PC-3 (cell line): ENCODE measurements around the gene MPV17. TPM values are rescaled to one million over a fixed set of nuclear protein-coding genes. Genes with fewer than 3 reads are reported as not detected.

ENCODE experiments used
- ATAC-seq: fragments of 200-7000 bp; cut with Tn5 transposase; 2 replicates; pipeline ENCODE4 v1.9.1; 2020; ENCODE audit warnings: mild to moderate bottlenecking, moderate library complexity
- BruUV-seq: library from RNA; stranded (reverse); fragments of 400-500 nt; replicated peaks from 2 replicates; lab custom pipeline; 2021; lab: Mats Ljungman, UMichigan
- CTCF ChIA-PET: fragments of 300-600 bp; sonication (Branson Sonifier 250); formaldehyde crosslinking; loops from one replicate; lab custom pipeline; 2022; ENCODE audit warnings: antibody characterized with exemption; lab: Charles Lee
- POLR2A ChIA-PET: fragments of 300-600 bp; sonication (Branson Sonifier 250); formaldehyde crosslinking; loops from one replicate; lab custom pipeline; 2022; ENCODE audit warnings: antibody characterized with exemption; ENCODE audit not compliant: unreplicated experiment; lab: Charles Lee
- DNase-seq: peaks from one replicate; pipeline ENCODE4 v3.0.0-alpha.2; 2015
- H2AFZ ChIP-seq: fragments of 300-600 bp; sonication (generic); 2 replicates; pipeline ENCODE4 v1.6.0; 2016; ENCODE audit warnings: antibody characterized with exemption, low read length
- H3F3A ChIP-seq: fragments of 300-600 bp; sonication (generic); one replicate; pipeline ENCODE4 v1.6.0; 2017; ENCODE audit warnings: antibody characterized with exemption, low read length, control low read depth, mild to moderate bottlenecking; ENCODE audit not compliant: unreplicated experiment
- H3K27ac ChIP-seq: fragments of 300-600 bp; sonication (generic); 2 replicates; pipeline ENCODE4 v1.5.1; 2016; ENCODE audit warnings: mild to moderate bottlenecking, low read length
- H3K27me3 ChIP-seq: fragments of 300-600 bp; sonication (generic); 2 replicates; pipeline ENCODE4 v1.6.1; 2016; ENCODE audit warnings: low read length, mixed read lengths
- H3K36me3 ChIP-seq: fragments of 300-600 bp; sonication (generic); 2 replicates; pipeline ENCODE4 v1.6.1; 2016; ENCODE audit warnings: low read depth, mixed run types, low read length, mixed read lengths
- H3K4me1 ChIP-seq: fragments of 300-600 bp; sonication (generic); 2 replicates; pipeline ENCODE4 v1.5.1; 2016; ENCODE audit warnings: low read length; ENCODE audit not compliant: insufficient read depth
- H3K4me2 ChIP-seq: fragments of 300-600 bp; sonication (generic); 2 replicates; pipeline ENCODE4 v1.6.0; 2016; ENCODE audit warnings: low read length
- H3K4me3 ChIP-seq: fragments of 300-600 bp; sonication (generic); 2 replicates; pipeline ENCODE4 v1.5.1; 2016; ENCODE audit warnings: mild to moderate bottlenecking, low read length, mixed read lengths
- H3K79me2 ChIP-seq: fragments of 300-600 bp; sonication (generic); 2 replicates; pipeline ENCODE4 v1.6.1; 2017; ENCODE audit warnings: low read length, mixed read lengths
- H3K9ac ChIP-seq: fragments of 300-600 bp; sonication (generic); 2 replicates; pipeline ENCODE4 v1.6.0; 2016; ENCODE audit warnings: mild to moderate bottlenecking, low read length
- H3K9me2 ChIP-seq: fragments of 300-600 bp; sonication (generic); replicated peaks from 2 replicates; pipeline ENCODE4 v1.6.1; 2016; ENCODE audit warnings: mixed run types, low read length, mixed read lengths
- H3K9me3 ChIP-seq: fragments of 300-600 bp; sonication (generic); 2 replicates; pipeline ENCODE4 v1.6.1; 2016; ENCODE audit warnings: low read length, mixed read lengths
- H4K20me1 ChIP-seq: fragments of 300-600 bp; sonication (generic); 2 replicates; pipeline ENCODE4 v1.6.1; 2016; ENCODE audit warnings: low read length, mixed read lengths
- EZH2 ChIP-seq: fragments of 300-600 bp; sonication (generic); IDR thresholded peaks from one replicate; pipeline ENCODE4 v1.6.1; 2017; ENCODE audit warnings: antibody characterized with exemption, mild to moderate bottlenecking, low read length; ENCODE audit not compliant: unreplicated experiment
- EZH2phosphoT487 ChIP-seq: fragments of 300-600 bp; sonication (generic); IDR thresholded peaks from 2 replicates; pipeline ENCODE4 v1.6.1; 2018; ENCODE audit warnings: mild to moderate bottlenecking, antibody characterized with exemption, low read length, borderline replicate concordance
- intact Hi-C: fragments of 100-400 bp; cut with micrococcal nuclease; formaldehyde crosslinking; loops from 2 replicates; pipeline ENCODE4 v1.9.0; 2023
- total RNA-seq: library from RNA; depleted of rRNA; stranded (reverse); fragments of >200 nt; gene quantifications from 2 replicates; pipeline ENCODE4 v1.2.3, GENCODE V29; 2014
- TF ChIP-seq, protein P1 (sequence below): fragments of 300-600 bp; sonication (generic); conservative IDR thresholded peaks from 2 replicates; pipeline ENCODE4 v1.5.1; 2017; ENCODE audit warnings: antibody characterized with exemption, low read depth, mild to moderate bottlenecking, low read length

MPV17 gene
- total RNA-seq, 1 experiment from 2014 or later = 59.2 TPM

DNA sequence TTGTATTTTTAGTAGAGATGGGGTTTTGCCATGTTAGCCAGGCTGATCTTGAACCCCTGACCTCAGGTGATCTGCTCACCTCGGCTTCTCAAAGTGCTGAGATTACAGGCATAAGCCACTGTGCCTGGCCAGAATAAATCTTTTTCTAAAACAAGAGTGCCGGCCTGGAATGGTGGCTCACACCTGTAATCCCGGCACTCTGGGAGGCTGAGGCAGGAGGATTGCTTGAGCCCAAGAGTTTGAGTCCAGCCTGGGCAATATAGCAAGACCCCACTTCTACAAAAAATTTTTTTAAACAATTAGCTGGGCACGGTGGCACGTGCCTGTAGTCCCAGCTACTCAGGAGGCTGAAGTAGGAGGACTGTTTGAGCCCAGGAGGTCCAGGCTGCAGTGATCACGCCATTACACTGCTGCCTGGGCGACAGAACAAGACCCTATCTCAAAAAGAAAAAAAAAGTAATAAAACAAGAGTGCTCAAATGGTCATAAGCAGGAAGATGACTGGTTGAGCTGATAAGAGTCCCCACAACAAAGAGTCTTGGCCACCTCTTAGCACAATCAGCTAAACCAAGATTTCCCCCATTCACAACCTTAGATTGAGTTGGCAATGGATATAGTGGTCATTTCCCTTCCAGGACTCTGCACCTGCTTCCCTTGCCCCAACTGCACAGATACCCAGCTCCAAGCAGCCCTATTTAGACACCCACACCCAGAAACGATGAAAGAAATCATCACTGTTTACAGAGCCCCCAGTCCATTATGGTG is 8.8 kb downstream of the MPV17 start:
- ChIA-PET POLR2A (no interaction called here), CTCF (no interaction called here)
- intact Hi-C loops = no loop called here
- BruUV-seq = no TSS peak
- no peak overlapping the region for H3K9ac ChIP-seq
- DNase-seq (no peak), ATAC-seq (no peak)
- no peaks in the 10 kb centered on the region for H4K20me1 ChIP-seq
- no peaks in the 10 kb centered on the region for H3K27me3 ChIP-seq
- no peaks in the 10 kb centered on the region for H3K4me1 ChIP-seq
- no peak overlapping the region for H3K4me2 ChIP-seq
- H3K36me3 ChIP-seq = no peaks in the 10 kb centered on the region
- TF ChIP-seq EZH2phosphoT487 (no peak), EZH2 (no peak)
- TF ChIP-seq, protein P1, sequence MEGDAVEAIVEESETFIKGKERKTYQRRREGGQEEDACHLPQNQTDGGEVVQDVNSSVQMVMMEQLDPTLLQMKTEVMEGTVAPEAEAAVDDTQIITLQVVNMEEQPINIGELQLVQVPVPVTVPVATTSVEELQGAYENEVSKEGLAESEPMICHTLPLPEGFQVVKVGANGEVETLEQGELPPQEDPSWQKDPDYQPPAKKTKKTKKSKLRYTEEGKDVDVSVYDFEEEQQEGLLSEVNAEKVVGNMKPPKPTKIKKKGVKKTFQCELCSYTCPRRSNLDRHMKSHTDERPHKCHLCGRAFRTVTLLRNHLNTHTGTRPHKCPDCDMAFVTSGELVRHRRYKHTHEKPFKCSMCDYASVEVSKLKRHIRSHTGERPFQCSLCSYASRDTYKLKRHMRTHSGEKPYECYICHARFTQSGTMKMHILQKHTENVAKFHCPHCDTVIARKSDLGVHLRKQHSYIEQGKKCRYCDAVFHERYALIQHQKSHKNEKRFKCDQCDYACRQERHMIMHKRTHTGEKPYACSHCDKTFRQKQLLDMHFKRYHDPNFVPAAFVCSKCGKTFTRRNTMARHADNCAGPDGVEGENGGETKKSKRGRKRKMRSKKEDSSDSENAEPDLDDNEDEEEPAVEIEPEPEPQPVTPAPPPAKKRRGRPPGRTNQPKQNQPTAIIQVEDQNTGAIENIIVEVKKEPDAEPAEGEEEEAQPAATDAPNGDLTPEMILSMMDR = no peak
- H3K27ac ChIP-seq = no peak overlapping the region
- H3K79me2 ChIP-seq = no peaks in the 10 kb centered on the region
- no peaks in the 10 kb centered on the region for H3K9me2 ChIP-seq
- H3K9me3 ChIP-seq = no peaks in the 10 kb centered on the region
- no peak overlapping the region for H3K4me3 ChIP-seq
- H3F3A ChIP-seq = no peaks in the 10 kb centered on the region
- H2AFZ ChIP-seq = no peak overlapping the region

DNA sequence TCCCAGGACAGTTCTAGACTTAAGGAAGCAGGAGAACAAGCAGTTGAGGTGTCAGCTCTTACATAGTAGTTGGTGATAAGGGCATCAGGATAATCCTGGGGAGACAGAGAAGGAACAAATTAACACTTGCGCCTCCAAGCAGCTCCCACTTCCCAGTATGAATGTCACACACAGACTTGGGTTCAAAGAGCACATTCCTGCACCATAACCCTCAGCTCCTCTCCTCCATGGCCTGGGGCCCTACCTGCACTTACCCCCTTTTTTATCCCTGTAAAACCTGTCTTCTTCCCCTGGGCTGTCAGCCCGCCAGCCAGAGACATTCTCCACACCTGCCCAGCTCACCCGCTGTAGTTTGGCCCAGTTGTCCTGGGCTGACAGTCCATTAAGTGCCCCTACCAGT is 10.7 kb downstream of the MPV17 start:
- Histone ChIP-seq H3K9me3 (no peaks in the 10 kb centered on the region), H3K4me3 (no peak overlapping the region), H3K9ac (no peak overlapping the region), H3K27me3 (no peaks in the 10 kb centered on the region), H3K36me3 (no peaks in the 10 kb centered on the region), H3F3A (no peaks in the 10 kb centered on the region), H3K4me1 (no peaks in the 10 kb centered on the region), H3K27ac (no peak overlapping the region), H4K20me1 (no peaks in the 10 kb centered on the region), H2AFZ (no peak overlapping the region), H3K9me2 (no peaks in the 10 kb centered on the region), H3K79me2 (no peaks in the 10 kb centered on the region), H3K4me2 (no peak overlapping the region)
- BruUV-seq = no TSS peak
- intact Hi-C loops = no loop called here
- TF ChIP-seq, protein P1 = no peak
- no peak for TF ChIP-seq EZH2phosphoT487
- TF ChIP-seq EZH2 = no peak
- DNase-seq (no peak), ATAC-seq (no peak)
- POLR2A ChIA-PET = no interaction called here
- CTCF ChIA-PET = no interaction called here

DNA sequence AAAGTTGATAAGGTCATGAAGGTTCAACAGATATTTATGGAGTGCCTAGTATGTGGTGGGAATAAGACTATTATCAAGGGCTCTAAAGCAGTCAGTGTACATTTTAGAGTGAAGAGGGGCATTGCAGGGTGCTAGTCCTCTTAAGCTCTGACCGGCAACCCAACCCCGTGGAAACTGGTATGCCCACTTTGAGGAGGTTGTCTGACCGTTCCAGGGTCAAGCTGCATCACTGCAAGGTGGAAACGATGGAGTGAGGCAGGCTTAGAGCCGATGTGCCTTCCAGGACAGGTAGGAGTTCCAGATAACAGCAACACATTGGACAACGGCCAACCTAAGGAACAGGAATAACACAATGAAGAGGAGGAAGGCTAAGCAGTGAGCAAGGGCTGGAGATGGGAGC is 13.2 kb downstream of the MPV17 start:
- H3K4me2 ChIP-seq = no peak overlapping the region
- no peak overlapping the region for H2AFZ ChIP-seq
- BruUV-seq = TSS peak; percentile 45
- H3K9me2 ChIP-seq = no peaks in the 10 kb centered on the region
- no peak overlapping the region for H3K9ac ChIP-seq
- H3K27ac ChIP-seq = no peak overlapping the region
- no peaks in the 10 kb centered on the region for H4K20me1 ChIP-seq
- DNase-seq (no peak), ATAC-seq (no peak)
- H3F3A ChIP-seq = no peaks in the 10 kb centered on the region
- ChIA-PET POLR2A (no interaction called here), CTCF (no interaction called here)
- intact Hi-C loops = no loop called here
- H3K79me2 ChIP-seq = no peaks in the 10 kb centered on the region
- H3K9me3 ChIP-seq = no peaks in the 10 kb centered on the region
- H3K27me3 ChIP-seq = no peaks in the 10 kb centered on the region
- H3K4me1 ChIP-seq = no peaks in the 10 kb centered on the region
- H3K36me3 ChIP-seq = no peaks in the 10 kb centered on the region
- no peak for TF ChIP-seq EZH2phosphoT487
- TF ChIP-seq, protein P1 = no peak
- TF ChIP-seq EZH2 = no peak
- no peak overlapping the region for H3K4me3 ChIP-seq
